ENCODE measurements around the gene UGT1A8.

UGT1A8 gene

GRCh38 chr2:233772153-233772552, 154.7 kb downstream of the UGT1A8 start:
- DNase-seq, result no peak

- no peak for DNase-seq
These were observed 155.2 kb downstream of the UGT1A8 start for GRCh38 chr2:233772583-233772982.

GRCh38 chr2:233773854-233774253, 156.4 kb downstream of the UGT1A8 start:
- no peak for DNase-seq

GRCh38 chr2:233775414-233775813, 158.0 kb downstream of the UGT1A8 start:
- DNase-seq, result no peak

GRCh38 chr2:233778030-233778429, 160.6 kb downstream of the UGT1A8 start, which contains the start of gene MROH2A:
Gene MROH2A, plus strand, starts transcription at chr2:233778330. Its CDS starts 1,029 bp downstream, at chr2:233779359.
- DNase-seq, result no peak

GRCh38 chr2:233779722-233780121, 162.3 kb downstream of the UGT1A8 start:
- no peak for DNase-seq

GRCh38 chr2:233780771-233781170, 163.3 kb downstream of the UGT1A8 start:
- no peak for DNase-seq

- DNase-seq, result no peak
These were observed 172.1 kb downstream of the UGT1A8 start for GRCh38 chr2:233789554-233789953.

GRCh38 chr2:233791151-233791882, 173.9 kb downstream of the UGT1A8 start:
- DNase-seq, result no peak

- DNase-seq, result no peak
These were observed 174.5 kb downstream of the UGT1A8 start for GRCh38 chr2:233791883-233792329.

- no peak for DNase-seq
These were observed 175.3 kb downstream of the UGT1A8 start for GRCh38 chr2:233792720-233793119.

GRCh38 chr2:233793465-233794127, 176.2 kb downstream of the UGT1A8 start:
- no peak for DNase-seq

- no peak for DNase-seq
These were observed 176.8 kb downstream of the UGT1A8 start for GRCh38 chr2:233794128-233794658.

GRCh38 chr2:233795735-233796171, 178.3 kb downstream of the UGT1A8 start:
- DNase-seq, result no peak

GRCh38 chr2:233796254-233796653, 178.8 kb downstream of the UGT1A8 start:
- no peak for DNase-seq

- no peak for DNase-seq
These were observed 181.1 kb downstream of the UGT1A8 start for GRCh38 chr2:233798335-233799086.

GRCh38 chr2:233799087-233799665, 181.7 kb downstream of the UGT1A8 start:
- DNase-seq, result no peak

GRCh38 chr2:233799716-233800115, 182.3 kb downstream of the UGT1A8 start:
- no peak for DNase-seq

- DNase-seq, result no peak
These were observed 182.8 kb downstream of the UGT1A8 start for GRCh38 chr2:233800208-233800607.

GRCh38 chr2:233801357-233802131, 184.1 kb downstream of the UGT1A8 start:
- no peak for DNase-seq

GRCh38 chr2:233802132-233802815, 184.8 kb downstream of the UGT1A8 start:
- no peak for DNase-seq

Measured in NCI-H1417 treated with DMSO at 0.1 percent for 48 hours (cell line).